GM23338 (cell line): ENCODE data around the gene ASGR2.
"Not testable (repeated sequence)": the region's sequence is repeated elsewhere in the genome, so short reads cannot be mapped to it uniquely, and the experiment has no call there.

Experiments
- CREB1 ChIP-seq: fragments of 250-450 bp; sonication (Bioruptor Pico); IDR thresholded peaks from 2 replicates; pipeline ENCODE4 v1.5.0; 2020; ENCODE audit warnings: low read depth, mild to moderate bottlenecking, moderate library complexity
- EZH2 ChIP-seq: fragments of 200-600 bp; sonication (generic); IDR thresholded peaks from one replicate; pipeline ENCODE4 v1.8.0; 2017; ENCODE audit warnings: antibody characterized with exemption, mild to moderate bottlenecking, low read depth; ENCODE audit not compliant: unreplicated experiment
- EZH2phosphoT487 ChIP-seq: fragments of 200-600 bp; sonication (generic); IDR thresholded peaks from one replicate; pipeline ENCODE4 v1.8.1; 2018; ENCODE audit warnings: antibody characterized with exemption; ENCODE audit not compliant: unreplicated experiment
- JUNB ChIP-seq: IDR thresholded peaks from one replicate; pipeline ENCODE4 v1.6.1; 2016; ENCODE audit warnings: antibody characterized with exemption; ENCODE audit not compliant: unreplicated experiment
- NANOG ChIP-seq: IDR thresholded peaks from 2 replicates; pipeline ENCODE4 v1.6.1; 2016; ENCODE audit warnings: antibody characterized with exemption, borderline replicate concordance
- POLR2AphosphoS5 ChIP-seq: IDR thresholded peaks from 2 replicates; pipeline ENCODE4 v1.6.1; 2016; ENCODE audit warnings: antibody characterized with exemption, low read depth
- STAT1 ChIP-seq: IDR thresholded peaks from one replicate; pipeline ENCODE4 v1.6.1; 2016; ENCODE audit warnings: antibody characterized with exemption; ENCODE audit not compliant: unreplicated experiment
- ZNF114 ChIP-seq: fragments of 250-450 bp; sonication (Bioruptor Pico); IDR thresholded peaks from 2 replicates; pipeline ENCODE4 v1.5.0; 2020; ENCODE audit warnings: mild to moderate bottlenecking, moderate library complexity
- ZNF331 ChIP-seq: fragments of 250-450 bp; sonication (Bioruptor Pico); IDR thresholded peaks from 2 replicates; pipeline ENCODE4 v1.5.0; 2020; ENCODE audit warnings: low read depth, mild to moderate bottlenecking, moderate library complexity
- TF ChIP-seq, protein P1 (sequence below), 2 experiments: fragments of 200-600 bp in 1 of 2; sonication (generic) in 1 of 2; conservative IDR thresholded peaks; 2 replicates each; pipeline versions ENCODE4 v1.5.1 to v1.6.1; 2016 to 2017; ENCODE audit warnings: antibody characterized with exemption in 2 of 2, low read depth in 2 of 2, mild to moderate bottlenecking in 2 of 2, moderate library complexity in 1 of 2
- TF ChIP-seq, protein P2 (sequence below): IDR thresholded peaks from one replicate; pipeline ENCODE4 v1.6.1; 2018; ENCODE audit warnings: antibody characterized with exemption; ENCODE audit not compliant: unreplicated experiment
- TF ChIP-seq, protein P3 (sequence below): IDR thresholded peaks from 2 replicates; pipeline ENCODE4 v1.6.1; 2016; ENCODE audit warnings: antibody characterized with exemption

DNA sequence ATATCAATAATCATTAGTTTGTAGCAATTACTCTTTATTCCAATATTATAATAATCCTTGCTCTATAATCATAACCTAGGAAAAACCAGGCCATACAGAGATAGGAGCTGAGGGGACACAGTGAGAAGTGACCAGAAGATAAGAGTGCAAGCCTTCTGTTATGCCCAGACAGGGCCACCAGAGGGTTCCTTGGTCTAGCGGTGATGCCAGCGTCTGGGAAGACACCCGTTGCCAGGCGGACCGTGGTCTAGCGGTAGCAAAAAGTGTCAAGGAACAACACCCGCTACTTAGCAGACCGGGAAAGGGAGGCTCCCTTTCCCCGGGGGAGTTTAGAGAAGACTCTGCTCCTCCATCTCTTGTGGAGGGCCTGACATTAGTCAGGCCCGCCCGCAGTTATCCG, 11.8 kb upstream of the ASGR2 start:
- TF ChIP-seq, protein P1, sequence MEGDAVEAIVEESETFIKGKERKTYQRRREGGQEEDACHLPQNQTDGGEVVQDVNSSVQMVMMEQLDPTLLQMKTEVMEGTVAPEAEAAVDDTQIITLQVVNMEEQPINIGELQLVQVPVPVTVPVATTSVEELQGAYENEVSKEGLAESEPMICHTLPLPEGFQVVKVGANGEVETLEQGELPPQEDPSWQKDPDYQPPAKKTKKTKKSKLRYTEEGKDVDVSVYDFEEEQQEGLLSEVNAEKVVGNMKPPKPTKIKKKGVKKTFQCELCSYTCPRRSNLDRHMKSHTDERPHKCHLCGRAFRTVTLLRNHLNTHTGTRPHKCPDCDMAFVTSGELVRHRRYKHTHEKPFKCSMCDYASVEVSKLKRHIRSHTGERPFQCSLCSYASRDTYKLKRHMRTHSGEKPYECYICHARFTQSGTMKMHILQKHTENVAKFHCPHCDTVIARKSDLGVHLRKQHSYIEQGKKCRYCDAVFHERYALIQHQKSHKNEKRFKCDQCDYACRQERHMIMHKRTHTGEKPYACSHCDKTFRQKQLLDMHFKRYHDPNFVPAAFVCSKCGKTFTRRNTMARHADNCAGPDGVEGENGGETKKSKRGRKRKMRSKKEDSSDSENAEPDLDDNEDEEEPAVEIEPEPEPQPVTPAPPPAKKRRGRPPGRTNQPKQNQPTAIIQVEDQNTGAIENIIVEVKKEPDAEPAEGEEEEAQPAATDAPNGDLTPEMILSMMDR (conservative IDR thresholded peaks at IDR 0.05; ENCODE audit: low read depth in 2 of 2), result peak; percentile 20 to 30; a peak in 2 of 4 replicates
- TF ChIP-seq EZH2phosphoT487; EZH2; POLR2AphosphoS5; CREB1 (CRISPR knock-in tag); JUNB; STAT1; ZNF331; NANOG; ZNF114 (CRISPR knock-in tag): not testable (repeated sequence)
- TF ChIP-seq, protein P2, sequence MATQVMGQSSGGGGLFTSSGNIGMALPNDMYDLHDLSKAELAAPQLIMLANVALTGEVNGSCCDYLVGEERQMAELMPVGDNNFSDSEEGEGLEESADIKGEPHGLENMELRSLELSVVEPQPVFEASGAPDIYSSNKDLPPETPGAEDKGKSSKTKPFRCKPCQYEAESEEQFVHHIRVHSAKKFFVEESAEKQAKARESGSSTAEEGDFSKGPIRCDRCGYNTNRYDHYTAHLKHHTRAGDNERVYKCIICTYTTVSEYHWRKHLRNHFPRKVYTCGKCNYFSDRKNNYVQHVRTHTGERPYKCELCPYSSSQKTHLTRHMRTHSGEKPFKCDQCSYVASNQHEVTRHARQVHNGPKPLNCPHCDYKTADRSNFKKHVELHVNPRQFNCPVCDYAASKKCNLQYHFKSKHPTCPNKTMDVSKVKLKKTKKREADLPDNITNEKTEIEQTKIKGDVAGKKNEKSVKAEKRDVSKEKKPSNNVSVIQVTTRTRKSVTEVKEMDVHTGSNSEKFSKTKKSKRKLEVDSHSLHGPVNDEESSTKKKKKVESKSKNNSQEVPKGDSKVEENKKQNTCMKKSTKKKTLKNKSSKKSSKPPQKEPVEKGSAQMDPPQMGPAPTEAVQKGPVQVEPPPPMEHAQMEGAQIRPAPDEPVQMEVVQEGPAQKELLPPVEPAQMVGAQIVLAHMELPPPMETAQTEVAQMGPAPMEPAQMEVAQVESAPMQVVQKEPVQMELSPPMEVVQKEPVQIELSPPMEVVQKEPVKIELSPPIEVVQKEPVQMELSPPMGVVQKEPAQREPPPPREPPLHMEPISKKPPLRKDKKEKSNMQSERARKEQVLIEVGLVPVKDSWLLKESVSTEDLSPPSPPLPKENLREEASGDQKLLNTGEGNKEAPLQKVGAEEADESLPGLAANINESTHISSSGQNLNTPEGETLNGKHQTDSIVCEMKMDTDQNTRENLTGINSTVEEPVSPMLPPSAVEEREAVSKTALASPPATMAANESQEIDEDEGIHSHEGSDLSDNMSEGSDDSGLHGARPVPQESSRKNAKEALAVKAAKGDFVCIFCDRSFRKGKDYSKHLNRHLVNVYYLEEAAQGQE, result not testable (repeated sequence)
- TF ChIP-seq, protein P3, sequence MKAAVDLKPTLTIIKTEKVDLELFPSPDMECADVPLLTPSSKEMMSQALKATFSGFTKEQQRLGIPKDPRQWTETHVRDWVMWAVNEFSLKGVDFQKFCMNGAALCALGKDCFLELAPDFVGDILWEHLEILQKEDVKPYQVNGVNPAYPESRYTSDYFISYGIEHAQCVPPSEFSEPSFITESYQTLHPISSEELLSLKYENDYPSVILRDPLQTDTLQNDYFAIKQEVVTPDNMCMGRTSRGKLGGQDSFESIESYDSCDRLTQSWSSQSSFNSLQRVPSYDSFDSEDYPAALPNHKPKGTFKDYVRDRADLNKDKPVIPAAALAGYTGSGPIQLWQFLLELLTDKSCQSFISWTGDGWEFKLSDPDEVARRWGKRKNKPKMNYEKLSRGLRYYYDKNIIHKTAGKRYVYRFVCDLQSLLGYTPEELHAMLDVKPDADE, result not testable (repeated sequence)
